Raji (cell line): ENCODE results near the gene ABCC4.

Source experiments
- POLR2A ChIP-seq: IDR thresholded peaks from 2 replicates; pipeline ENCODE4 v1.6.1; 2011; ENCODE audit warnings: low read depth, low read length, control low read depth; ENCODE audit not compliant: insufficient read depth

Gene ABCC4

DNA sequence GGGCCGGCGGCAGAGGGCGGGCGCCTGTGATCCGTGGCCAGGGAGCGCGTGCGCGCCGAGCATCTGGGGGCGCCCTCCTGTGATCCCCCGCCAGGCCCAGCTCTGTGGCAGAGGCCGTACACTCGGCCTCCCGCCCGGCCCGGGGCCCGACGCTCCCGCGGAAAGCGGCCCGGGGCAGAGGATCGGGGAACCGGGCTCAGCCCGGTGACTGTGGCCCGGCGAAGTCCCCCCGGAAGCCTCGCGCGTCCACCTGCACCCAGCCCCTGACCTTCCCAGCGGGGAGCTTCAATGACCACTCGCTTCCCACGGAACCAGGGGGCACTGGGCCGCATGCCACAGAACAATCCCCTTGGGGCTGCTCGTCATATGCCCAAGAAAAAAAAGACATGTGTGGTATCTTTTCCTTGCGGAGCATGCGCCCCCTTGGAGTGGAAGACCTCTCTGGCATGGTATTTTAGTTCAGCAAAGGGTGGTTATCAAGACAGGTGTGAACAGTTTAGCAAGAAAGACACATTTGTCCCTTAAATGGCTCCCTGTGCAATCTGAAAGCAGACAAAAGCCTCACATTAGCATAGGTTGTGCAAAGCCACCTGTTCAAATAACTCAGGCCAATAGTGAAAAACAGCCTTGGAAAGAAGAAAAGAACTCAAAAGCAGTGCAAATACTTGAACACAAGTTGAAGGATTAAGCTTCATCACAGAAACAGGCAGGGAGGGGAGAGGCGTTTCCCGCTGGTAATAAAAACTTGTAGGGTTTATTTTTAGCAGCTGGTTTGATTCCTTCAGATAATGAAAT lies 298.0 kb downstream of the ABCC4 start:
- no peak for TF ChIP-seq POLR2A

- TF ChIP-seq POLR2A: no peak
These were observed 299.1 kb downstream of the ABCC4 start for GRCh38 chr13:95002126-95002525.

DNA sequence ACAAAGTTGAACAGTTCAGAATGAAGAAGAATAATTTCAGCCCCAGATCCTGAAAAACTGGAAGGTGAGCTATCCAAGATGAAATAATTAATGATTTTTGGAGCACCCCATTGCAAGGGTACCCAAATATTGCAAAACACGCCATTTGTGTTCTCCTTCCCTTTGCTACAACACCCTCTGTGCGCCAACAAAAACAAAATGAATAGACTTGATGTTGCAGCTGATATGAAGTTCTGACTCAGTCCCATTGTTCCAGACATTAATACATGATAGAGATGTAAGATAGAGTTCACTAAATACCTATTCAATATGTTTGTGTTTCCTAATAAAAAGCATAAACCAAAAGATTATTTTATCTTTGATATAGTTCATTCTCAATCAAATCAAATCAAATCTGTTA lies 301.4 kb downstream of the ABCC4 start:
- TF ChIP-seq POLR2A: no peak

DNA sequence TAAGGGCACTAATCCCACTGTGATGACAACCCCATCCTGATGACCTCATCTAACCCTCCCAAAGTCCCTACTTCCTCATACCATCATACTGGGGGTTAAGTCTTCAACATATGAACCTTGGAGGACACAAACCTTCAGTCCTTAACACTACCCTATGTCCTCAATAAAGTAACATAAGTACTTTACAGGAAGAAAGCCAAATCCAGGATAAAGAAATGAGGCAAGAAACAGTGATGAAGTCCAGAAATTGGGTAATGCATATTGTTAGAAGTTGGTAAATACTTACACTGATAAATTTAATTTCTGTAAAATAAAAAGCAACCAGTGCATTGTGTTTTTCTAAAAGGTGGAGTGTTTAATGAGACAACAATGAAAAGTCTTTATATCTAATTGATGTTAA lies 304.1 kb downstream of the ABCC4 start:
- TF ChIP-seq POLR2A: no peak

- TF ChIP-seq POLR2A: no peak
These were observed 304.8 kb downstream of the ABCC4 start for GRCh38 chr13:94996445-94996844.

- no peak for TF ChIP-seq POLR2A
These were observed 306.7 kb downstream of the ABCC4 start for GRCh38 chr13:94994506-94994905.

GRCh38 chr13:94993616-94994015 lies 307.6 kb downstream of the ABCC4 start:
- TF ChIP-seq POLR2A: no peak

- no peak for TF ChIP-seq POLR2A
These were observed 309.0 kb downstream of the ABCC4 start for GRCh38 chr13:94992036-94992960.

- TF ChIP-seq POLR2A: no peak
These were observed 312.6 kb downstream of the ABCC4 start for GRCh38 chr13:94988654-94989053.

GRCh38 chr13:94987869-94988268 lies 313.4 kb downstream of the ABCC4 start:
- no peak for TF ChIP-seq POLR2A

GRCh38 chr13:94987081-94987480 lies 314.2 kb downstream of the ABCC4 start:
- no peak for TF ChIP-seq POLR2A

DNA sequence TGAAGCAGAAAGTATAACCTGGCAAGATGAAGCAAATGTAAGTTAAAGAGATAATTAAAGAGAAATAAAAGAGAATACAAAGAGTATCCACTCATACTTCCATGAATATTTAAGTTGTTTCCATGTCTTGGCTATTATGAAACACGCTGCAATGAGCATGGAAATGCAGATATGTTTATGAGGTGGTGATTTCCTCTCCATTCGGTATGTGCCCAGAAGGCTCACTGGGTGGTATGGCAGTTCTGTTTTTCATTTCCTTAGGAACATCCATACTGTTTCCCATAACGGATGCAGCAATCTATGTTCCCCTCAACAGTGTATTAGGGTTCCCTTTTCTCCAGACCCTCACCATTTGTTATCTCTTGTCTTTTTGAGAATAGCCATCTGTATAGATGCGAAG lies 316.3 kb downstream of the ABCC4 start:
- no peak for TF ChIP-seq POLR2A

DNA sequence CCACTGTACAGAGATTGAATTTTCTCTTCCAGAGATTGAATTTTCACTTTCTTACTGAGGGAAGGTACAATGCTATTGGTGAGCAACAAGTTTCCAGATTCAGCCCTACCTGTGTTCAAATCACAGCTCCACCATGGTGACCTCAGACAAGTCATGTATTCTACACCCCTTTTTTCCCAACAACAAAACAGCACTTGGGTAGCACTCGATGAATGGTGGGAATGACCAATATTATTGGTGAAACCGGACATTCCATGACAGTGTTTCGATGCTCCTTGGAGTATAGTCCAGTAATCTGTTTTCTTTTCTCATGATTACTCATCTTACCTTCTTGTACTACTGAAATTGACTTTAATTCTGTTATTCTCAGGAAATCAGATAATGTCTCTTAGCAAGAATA lies 322.7 kb downstream of the ABCC4 start:
- no peak for TF ChIP-seq POLR2A

DNA sequence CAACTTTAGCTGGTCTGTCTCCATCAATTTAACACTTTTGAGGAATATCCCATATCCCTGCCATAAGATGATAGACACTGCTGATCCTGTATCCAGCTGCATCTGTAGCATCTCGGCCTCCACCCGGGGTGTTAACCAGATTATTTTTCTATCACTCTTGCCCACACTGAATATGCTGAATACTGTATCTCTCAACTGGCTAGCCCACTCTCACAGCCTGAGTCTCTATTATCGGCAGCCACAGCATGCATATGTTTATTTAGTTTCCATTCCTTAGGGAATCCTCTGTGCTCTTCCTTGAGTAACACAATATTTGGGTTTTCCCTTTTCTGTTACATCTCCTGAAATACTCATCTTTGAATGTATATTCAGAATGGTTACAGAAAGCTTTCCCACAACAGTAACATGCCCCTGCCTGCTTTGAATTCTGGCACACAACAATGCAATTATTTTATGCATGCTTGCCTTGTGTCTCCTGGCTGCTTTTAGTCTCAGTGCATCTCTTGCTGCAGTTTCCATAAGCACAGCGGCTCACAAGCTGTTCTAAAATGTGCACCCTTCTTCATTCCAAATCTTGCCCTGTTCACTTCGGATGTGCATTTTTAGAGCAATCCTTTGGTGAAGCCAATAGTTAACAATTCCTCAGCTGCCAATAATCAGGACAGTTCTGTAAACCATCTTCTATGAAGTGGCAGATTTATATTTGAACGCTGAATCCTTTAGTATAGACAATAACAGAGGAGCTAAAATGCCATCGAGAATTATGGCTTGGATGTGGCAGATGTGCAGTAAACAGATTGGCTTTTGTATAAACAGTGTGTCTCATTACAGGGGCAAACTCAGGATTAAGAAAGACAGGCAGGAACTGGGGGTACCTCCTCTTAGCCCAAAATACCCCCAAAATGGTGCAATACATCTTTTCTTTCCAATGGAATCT lies 327.0 kb downstream of the ABCC4 start:
- no peak for TF ChIP-seq POLR2A

- TF ChIP-seq POLR2A: no peak
These were observed 329.0 kb downstream of the ABCC4 start for GRCh38 chr13:94972262-94972661.
